ENCODE data around the gene OR2C3.

DNA sequence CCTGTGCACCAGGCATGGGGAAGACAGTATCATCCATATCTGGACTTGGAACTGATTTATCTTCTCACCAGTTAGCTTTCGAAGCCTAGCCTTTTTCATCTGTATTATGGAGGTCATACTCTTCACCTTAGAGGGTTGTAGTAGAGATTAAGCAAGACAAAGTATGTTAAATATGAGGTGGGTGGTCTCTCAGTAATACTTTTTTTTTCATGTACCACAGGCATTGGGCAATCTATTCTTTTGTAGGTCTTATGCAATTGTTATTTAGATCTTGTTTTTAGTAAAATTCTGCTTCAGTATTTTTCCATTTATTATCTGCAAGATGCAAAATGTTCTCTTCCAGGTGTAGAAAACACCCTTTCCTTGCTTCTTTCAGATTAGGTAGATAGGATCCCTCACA, 43.1 kb downstream of the OR2C3 start:
- TF ChIP-seq POLR2AphosphoS5 (IDR thresholded peaks at IDR 0.05) = no peak
- TF ChIP-seq, protein P1, sequence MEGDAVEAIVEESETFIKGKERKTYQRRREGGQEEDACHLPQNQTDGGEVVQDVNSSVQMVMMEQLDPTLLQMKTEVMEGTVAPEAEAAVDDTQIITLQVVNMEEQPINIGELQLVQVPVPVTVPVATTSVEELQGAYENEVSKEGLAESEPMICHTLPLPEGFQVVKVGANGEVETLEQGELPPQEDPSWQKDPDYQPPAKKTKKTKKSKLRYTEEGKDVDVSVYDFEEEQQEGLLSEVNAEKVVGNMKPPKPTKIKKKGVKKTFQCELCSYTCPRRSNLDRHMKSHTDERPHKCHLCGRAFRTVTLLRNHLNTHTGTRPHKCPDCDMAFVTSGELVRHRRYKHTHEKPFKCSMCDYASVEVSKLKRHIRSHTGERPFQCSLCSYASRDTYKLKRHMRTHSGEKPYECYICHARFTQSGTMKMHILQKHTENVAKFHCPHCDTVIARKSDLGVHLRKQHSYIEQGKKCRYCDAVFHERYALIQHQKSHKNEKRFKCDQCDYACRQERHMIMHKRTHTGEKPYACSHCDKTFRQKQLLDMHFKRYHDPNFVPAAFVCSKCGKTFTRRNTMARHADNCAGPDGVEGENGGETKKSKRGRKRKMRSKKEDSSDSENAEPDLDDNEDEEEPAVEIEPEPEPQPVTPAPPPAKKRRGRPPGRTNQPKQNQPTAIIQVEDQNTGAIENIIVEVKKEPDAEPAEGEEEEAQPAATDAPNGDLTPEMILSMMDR (IDR thresholded peaks at IDR 0.05) = no peak
- TF ChIP-seq POLR2A (IDR thresholded peaks at IDR 0.05; ENCODE audit: low read depth) = no peak
- TF ChIP-seq EP300 (IDR thresholded peaks at IDR 0.05) = no peak

Data from esophagus muscularis mucosa (tissue), 4 donors.